Fibroblast of lung (primary cell): Measurements from ENCODE around the gene CEP192. TPM values are rescaled to one million over a fixed set of nuclear protein-coding genes. Genes with fewer than 3 reads are reported as not detected.
"Not testable (repeated sequence)": the region's sequence is repeated elsewhere in the genome, so short reads cannot be mapped to it uniquely, and the experiment has no call there.

Source experiments
- DNase-seq, 2 donors: peaks; one replicate each; pipeline versions ENCODE4 v3.0.0 to v3.0.0-alpha.2; 2010; ENCODE audit warnings: low read depth in 2 of 2
- H2AFZ ChIP-seq: 2 replicates; pipeline ENCODE4 v1.5.1; 2012; ENCODE audit warnings: low read length, control low read depth, inconsistent platforms
- H3K27ac ChIP-seq: 2 replicates; pipeline ENCODE4 v1.5.1; 2011; ENCODE audit warnings: low read length, control low read depth; ENCODE audit not compliant: insufficient read depth
- H3K27me3 ChIP-seq: 2 replicates; pipeline ENCODE4 v1.5.1; 2011; ENCODE audit warnings: mild to moderate bottlenecking, low read length; ENCODE audit not compliant: control insufficient read depth, insufficient read depth
- H3K36me3 ChIP-seq: 2 replicates; pipeline ENCODE4 v1.5.1; 2011; ENCODE audit warnings: low read length; ENCODE audit not compliant: control insufficient read depth, insufficient read depth
- H3K4me1 ChIP-seq: 2 replicates; pipeline ENCODE4 v1.5.1; 2011; ENCODE audit warnings: low read length; ENCODE audit not compliant: control insufficient read depth, insufficient read depth; ENCODE audit errors: extremely low read depth
- H3K4me2 ChIP-seq: 2 replicates; pipeline ENCODE4 v1.5.1; 2011; ENCODE audit warnings: low read length, control low read depth; ENCODE audit not compliant: insufficient read depth; ENCODE audit errors: extremely low read depth
- H3K4me3 ChIP-seq, 4 experiments: fragments of 200-600 bp in 1 of 4; sonication (generic) in 1 of 4; replicated peaks in 1 of 4; 2 replicates each; pipeline ENCODE4 v1.5.1; 2011 to 2016; ENCODE audit warnings: low read length in 4 of 4, low read depth in 3 of 4, mild to moderate bottlenecking in 3 of 4, control low read depth in 2 of 4, inconsistent platforms in 1 of 4, mixed read lengths in 1 of 4; ENCODE audit not compliant: insufficient read depth in 1 of 4; ENCODE audit errors: control extremely low read depth in 1 of 4
- H3K79me2 ChIP-seq: 2 replicates; pipeline ENCODE4 v1.5.1; 2012; ENCODE audit warnings: mild to moderate bottlenecking, low read length, inconsistent platforms; ENCODE audit not compliant: control insufficient read depth, insufficient read depth
- H3K9ac ChIP-seq: 2 replicates; pipeline ENCODE4 v1.5.1; 2011; ENCODE audit warnings: mild to moderate bottlenecking, low read length, control low read depth; ENCODE audit not compliant: insufficient read depth
- H3K9me3 ChIP-seq: 2 replicates; pipeline ENCODE4 v1.5.1; 2012; ENCODE audit warnings: low read depth, low read length; ENCODE audit not compliant: control insufficient read depth, insufficient read depth
- H4K20me1 ChIP-seq: 2 replicates; pipeline ENCODE4 v1.5.1; 2011; ENCODE audit warnings: low read length; ENCODE audit not compliant: control insufficient read depth, insufficient read depth; ENCODE audit errors: extremely low read depth
- EZH2 ChIP-seq: IDR thresholded peaks from 2 replicates; pipeline ENCODE4 v1.5.1; 2012; ENCODE audit warnings: low read length, control low read depth, mild to moderate bottlenecking; ENCODE audit errors: missing control alignments
- polyA plus RNA-seq, 2 donors: library from polyadenylated mRNA; depleted of rRNA in 1 of 2; stranded (reverse) in 1 of 2; unstranded in 1 of 2; fragments of >200 nt; gene quantifications; 2 replicates each; pipeline ENCODE4 v1.2.1, GENCODE V29; 2011 to 2012; ENCODE audit warnings: missing spikeins in 1 of 2
- total RNA-seq: library from RNA; depleted of rRNA; stranded (reverse); fragments of >200 nt; gene quantifications from 2 replicates; pipeline ENCODE4 v1.2.1, GENCODE V29; 2014
- TF ChIP-seq, protein P1 (sequence below), 2 donors: IDR thresholded peaks in 1 of 2; conservative IDR thresholded peaks in 1 of 2; 1 replicate in 1 of 2; 2 replicates in 1 of 2; pipeline ENCODE4 v1.5.1; 2011 to 2012; ENCODE audit warnings: low read length in 2 of 2, control low read depth in 1 of 2, inconsistent platforms in 1 of 2, low read depth in 1 of 2, mild to moderate bottlenecking in 1 of 2

Gene CEP192
- total and polyA plus RNA-seq, 2 donors (not counting 1 experiment from before 2014, with no cell fraction given) = 12.5 to 32.7 TPM

DNA sequence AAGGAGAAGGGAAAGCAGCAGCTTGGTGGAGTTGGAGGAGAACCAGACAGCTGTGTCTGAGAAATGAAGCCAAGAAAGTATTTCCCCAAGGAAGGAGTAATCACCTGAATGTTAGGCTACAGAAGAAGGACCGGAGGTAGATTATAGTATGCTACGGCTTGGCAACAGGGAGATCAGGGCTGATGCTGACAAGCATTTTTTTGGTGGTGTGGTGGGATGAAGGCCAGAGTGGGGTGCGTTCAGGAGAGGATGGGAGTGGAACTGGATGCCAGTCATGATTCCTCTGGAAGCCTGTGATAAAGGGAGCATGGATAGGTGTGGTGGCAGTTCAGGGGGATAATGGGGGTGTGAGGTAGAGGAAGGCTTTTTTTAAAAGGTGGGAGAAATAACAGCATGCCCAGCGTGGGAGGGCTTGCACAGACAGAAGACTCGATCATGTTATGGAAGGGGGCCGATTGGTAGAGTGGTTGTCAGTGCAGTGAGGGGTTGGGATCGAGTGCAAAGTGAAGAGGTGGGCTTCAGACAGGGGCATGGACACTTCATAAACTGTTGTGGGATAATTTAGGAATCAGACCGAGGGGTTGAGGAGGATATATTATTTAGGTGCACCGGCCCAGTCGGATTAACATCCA, 5.6 kb downstream of the CEP192 start:
- Histone ChIP-seq H3K4me2 (no peak overlapping the region), H3K36me3 (no peaks in the 10 kb centered on the region), H3K9me3 (no peaks in the 10 kb centered on the region), H3K79me2 (peaks cover 80% of the 10 kb centered on the region), H2AFZ (no peak overlapping the region), H3K4me3 (no peak overlapping the region), H3K9ac (no peak overlapping the region), H3K27me3 (no peaks in the 10 kb centered on the region), H3K27ac (no peak overlapping the region), H4K20me1 (no peaks in the 10 kb centered on the region), H3K4me1 (peaks cover 2% of the 10 kb centered on the region)
- TF ChIP-seq, protein P1, sequence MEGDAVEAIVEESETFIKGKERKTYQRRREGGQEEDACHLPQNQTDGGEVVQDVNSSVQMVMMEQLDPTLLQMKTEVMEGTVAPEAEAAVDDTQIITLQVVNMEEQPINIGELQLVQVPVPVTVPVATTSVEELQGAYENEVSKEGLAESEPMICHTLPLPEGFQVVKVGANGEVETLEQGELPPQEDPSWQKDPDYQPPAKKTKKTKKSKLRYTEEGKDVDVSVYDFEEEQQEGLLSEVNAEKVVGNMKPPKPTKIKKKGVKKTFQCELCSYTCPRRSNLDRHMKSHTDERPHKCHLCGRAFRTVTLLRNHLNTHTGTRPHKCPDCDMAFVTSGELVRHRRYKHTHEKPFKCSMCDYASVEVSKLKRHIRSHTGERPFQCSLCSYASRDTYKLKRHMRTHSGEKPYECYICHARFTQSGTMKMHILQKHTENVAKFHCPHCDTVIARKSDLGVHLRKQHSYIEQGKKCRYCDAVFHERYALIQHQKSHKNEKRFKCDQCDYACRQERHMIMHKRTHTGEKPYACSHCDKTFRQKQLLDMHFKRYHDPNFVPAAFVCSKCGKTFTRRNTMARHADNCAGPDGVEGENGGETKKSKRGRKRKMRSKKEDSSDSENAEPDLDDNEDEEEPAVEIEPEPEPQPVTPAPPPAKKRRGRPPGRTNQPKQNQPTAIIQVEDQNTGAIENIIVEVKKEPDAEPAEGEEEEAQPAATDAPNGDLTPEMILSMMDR (conservative IDR thresholded peaks at IDR 0.05 in 1 of 2, IDR thresholded peaks at IDR 0.05 in 1 of 2; ENCODE audit: low read depth in 1 of 2, low read length in 2 of 2) = no peak
- no peak for TF ChIP-seq EZH2
- DNase-seq = no peak

DNA sequence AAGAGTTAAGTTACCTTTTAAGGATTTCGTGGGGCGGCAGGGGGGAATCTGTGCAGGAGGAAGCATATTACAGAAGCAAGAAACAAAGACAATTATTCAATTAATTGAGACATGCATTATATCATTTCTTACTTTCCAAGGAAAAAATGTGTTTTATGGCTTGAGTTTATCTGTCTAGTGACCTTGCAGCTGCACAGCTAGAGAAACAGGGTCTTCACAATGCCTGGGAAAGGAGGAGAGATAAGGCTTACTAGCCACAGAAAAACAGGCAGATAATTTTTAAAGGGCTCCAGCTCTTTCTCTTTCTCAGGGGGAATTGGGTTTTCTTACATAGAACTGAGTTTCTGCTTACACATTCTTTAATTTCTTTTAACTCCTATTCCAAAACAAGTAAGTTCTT, 6.2 kb downstream of the CEP192 start:
- peaks cover 74% of the 10 kb centered on the region for H3K79me2 ChIP-seq
- H3K27ac ChIP-seq, H4K20me1 ChIP-seq, H3K27me3 ChIP-seq, H3K36me3 ChIP-seq, H3K4me3 ChIP-seq, DNase-seq, H3K9ac ChIP-seq, H3K4me2 ChIP-seq, H3K9me3 ChIP-seq, H3K4me1 ChIP-seq, H2AFZ ChIP-seq: not testable (repeated sequence)

DNA sequence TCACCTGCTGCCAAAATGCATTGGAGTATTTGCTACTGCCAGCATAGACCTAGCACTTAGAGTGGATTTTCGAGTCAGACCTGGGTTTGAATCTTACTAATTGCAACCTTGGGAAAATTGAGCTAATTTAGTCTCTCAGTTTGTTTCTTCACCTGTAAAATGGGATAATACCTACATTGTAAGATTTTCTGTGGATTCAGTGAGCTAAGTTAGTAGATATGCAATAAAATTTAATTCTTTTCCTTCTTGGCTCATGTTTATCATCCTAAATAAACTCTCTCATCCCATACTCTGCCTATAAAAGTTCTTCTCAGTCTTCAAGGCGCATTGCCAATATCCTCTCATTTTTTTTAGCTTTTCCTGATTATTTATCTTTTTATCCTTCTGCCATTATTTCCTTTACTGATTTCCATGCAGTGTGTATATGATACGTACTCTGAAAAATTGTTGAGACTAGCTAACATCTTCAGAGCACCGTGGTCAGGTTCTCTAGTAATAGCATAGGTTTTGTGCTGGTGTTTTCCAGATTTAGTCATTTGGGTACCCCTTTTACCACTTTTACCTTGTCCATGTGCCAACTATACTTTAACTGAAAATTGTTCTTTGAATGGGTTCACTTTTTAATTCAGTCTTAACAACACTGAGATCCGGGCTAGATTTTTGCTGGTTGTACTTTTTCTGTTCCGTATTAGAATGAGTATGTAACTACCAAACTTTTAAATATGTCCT, 7.3 kb downstream of the CEP192 start:
- H3K9ac ChIP-seq = no peak overlapping the region
- DNase-seq = no peak
- no peaks in the 10 kb centered on the region for H4K20me1 ChIP-seq
- H3K9me3 ChIP-seq = no peaks in the 10 kb centered on the region
- H3K27ac ChIP-seq = no peak overlapping the region
- no peak overlapping the region for H3K4me3 ChIP-seq
- H3K4me2 ChIP-seq = no peak overlapping the region
- no peak overlapping the region for H2AFZ ChIP-seq
- H3K27me3 ChIP-seq = no peaks in the 10 kb centered on the region
- no peak for TF ChIP-seq EZH2
- TF ChIP-seq, protein P1 (conservative IDR thresholded peaks at IDR 0.05 in 1 of 2, IDR thresholded peaks at IDR 0.05 in 1 of 2; ENCODE audit: low read depth in 1 of 2, low read length in 2 of 2) = no peak
- no peaks in the 10 kb centered on the region for H3K36me3 ChIP-seq
- H3K4me1 ChIP-seq = no peaks in the 10 kb centered on the region
- peaks cover 63% of the 10 kb centered on the region for H3K79me2 ChIP-seq
